HepG2 (cell line): ENCODE data around the gene PFDN5. TPM values are rescaled to one million over a fixed set of nuclear protein-coding genes. Genes with fewer than 3 reads are reported as not detected.

Experiments
- CEBPB ChIP-seq: IDR thresholded peaks from 2 replicates; pipeline ENCODE4 v1.6.1; 2011; ENCODE audit warnings: low read depth, low read length, improper control_type of control experiment, borderline replicate concordance
- DMAP1 ChIP-seq: IDR thresholded peaks from 2 replicates; pipeline ENCODE4 v1.6.1; 2016
- GABPA ChIP-seq, 2 experiments: IDR thresholded peaks; 2 replicates each; pipeline ENCODE4 v1.6.1; 2011 to 2016; ENCODE audit warnings: low read depth in 2 of 2, low read length in 1 of 2, missing biosample characterization in 1 of 2, missing genetic modification characterization in 1 of 2
- GABPB1 ChIP-seq: IDR thresholded peaks from 2 replicates; pipeline ENCODE4 v1.6.1; 2016; ENCODE audit warnings: mild to moderate bottlenecking, missing genetic modification reagents, moderate library complexity, missing compliant biosample characterization
- KDM6A ChIP-seq: IDR thresholded peaks from 2 replicates; pipeline ENCODE4 v1.6.1; 2016; ENCODE audit warnings: low read depth
- RORA ChIP-seq: sonication (generic); formaldehyde crosslinking; IDR thresholded peaks from 2 replicates; pipeline ENCODE4 v1.5.0; 2020; ENCODE audit warnings: mild to moderate bottlenecking, missing genetic modification reagents, moderate library complexity
- SRF ChIP-seq: IDR thresholded peaks from 2 replicates; pipeline ENCODE4 v1.6.1; 2011; ENCODE audit warnings: mild to moderate bottlenecking, low read depth, low read length, moderate library complexity
- ZC3H13 ChIP-seq: sonication (generic); formaldehyde crosslinking; IDR thresholded peaks from 2 replicates; pipeline ENCODE4 v1.8.1; 2023; ENCODE audit warnings: mild to moderate bottlenecking, missing genetic modification reagents, moderate library complexity
- ZNF354B ChIP-seq: sonication (generic); formaldehyde crosslinking; IDR thresholded peaks from 2 replicates; pipeline ENCODE4 v1.8.0; 2022; ENCODE audit warnings: mild to moderate bottlenecking, missing genetic modification reagents
- ZNF577 ChIP-seq: sonication (generic); formaldehyde crosslinking; IDR thresholded peaks from 2 replicates; pipeline ENCODE4 v1.4.0; 2020; ENCODE audit warnings: mild to moderate bottlenecking, low read depth, missing genetic modification reagents, borderline replicate concordance
- ZNF607 ChIP-seq: sonication (generic); formaldehyde crosslinking; IDR thresholded peaks from 2 replicates; pipeline ENCODE4 v1.5.1; 2020; ENCODE audit warnings: missing genetic modification reagents, mild to moderate bottlenecking, borderline replicate concordance
- polyA plus RNA-seq, 8 experiments: library from polyadenylated mRNA; depleted of rRNA in 3 of 8; stranded (reverse) in 7 of 8; unstranded in 1 of 8; fragments of >200 nt; fragmentation: Illumina TruSeq in 4 of 8; extraction: Trizol in 4 of 8; gene quantifications; 2 replicates each; pipeline versions ENCODE4 v1.2.1 to v1.2.3, GENCODE V29; 2011 to 2016; ENCODE audit warnings: low read depth in 4 of 8, missing spikeins in 1 of 8, mixed read lengths in 1 of 8; ENCODE audit not compliant: insufficient read depth in 1 of 8
- total RNA-seq, 5 experiments: library from RNA; depleted of rRNA; stranded (reverse); fragments of >200 nt; fragmentation: Illumina TruSeq; extraction: Trizol; gene quantifications; 2 replicates each; pipeline ENCODE4 v1.2.3, GENCODE V29; 2016; ENCODE audit warnings: low read depth in 1 of 5
- TF ChIP-seq, protein P1 (sequence below): sonication (generic); formaldehyde crosslinking; IDR thresholded peaks from 2 replicates; pipeline ENCODE4 v1.5.0; 2020; ENCODE audit warnings: missing genetic modification reagents, mild to moderate bottlenecking, borderline replicate concordance
- TF ChIP-seq, protein P2 (sequence below): sonication (generic); formaldehyde crosslinking; IDR thresholded peaks from 2 replicates; pipeline ENCODE4 v1.5.0; 2020; ENCODE audit warnings: missing genetic modification reagents, mild to moderate bottlenecking, borderline replicate concordance
- TF ChIP-seq, protein P3 (sequence below): sonication (generic); formaldehyde crosslinking; IDR thresholded peaks from 2 replicates; pipeline ENCODE4 v1.4.0; 2020; ENCODE audit warnings: missing genetic modification reagents
- TF ChIP-seq, protein P4 (sequence below): sonication (generic); formaldehyde crosslinking; IDR thresholded peaks from 2 replicates; pipeline ENCODE4 v1.4.0; 2020; ENCODE audit warnings: mild to moderate bottlenecking, missing genetic modification reagents
- TF ChIP-seq, protein P5 (sequence below): sonication (generic); formaldehyde crosslinking; IDR thresholded peaks from 2 replicates; pipeline ENCODE4 v1.5.1; 2020; ENCODE audit warnings: mild to moderate bottlenecking, missing genetic modification reagents, moderate library complexity
- TF ChIP-seq, protein P6 (sequence below): sonication (generic); formaldehyde crosslinking; IDR thresholded peaks from 2 replicates; pipeline ENCODE4 v1.5.0; 2020; ENCODE audit warnings: missing genetic modification reagents, mild to moderate bottlenecking, borderline replicate concordance
- TF ChIP-seq, protein P7 (sequence below): sonication (generic); formaldehyde crosslinking; conservative IDR thresholded peaks from 2 replicates; pipeline ENCODE4 v1.4.0; 2020; ENCODE audit warnings: missing genetic modification reagents

Gene PFDN5
- total and polyA plus RNA-seq, 2 of the 13 experiments (the other 11 are each of a cell fraction or from before 2014, with no cell fraction given), result 449 to 462 TPM

DNA sequence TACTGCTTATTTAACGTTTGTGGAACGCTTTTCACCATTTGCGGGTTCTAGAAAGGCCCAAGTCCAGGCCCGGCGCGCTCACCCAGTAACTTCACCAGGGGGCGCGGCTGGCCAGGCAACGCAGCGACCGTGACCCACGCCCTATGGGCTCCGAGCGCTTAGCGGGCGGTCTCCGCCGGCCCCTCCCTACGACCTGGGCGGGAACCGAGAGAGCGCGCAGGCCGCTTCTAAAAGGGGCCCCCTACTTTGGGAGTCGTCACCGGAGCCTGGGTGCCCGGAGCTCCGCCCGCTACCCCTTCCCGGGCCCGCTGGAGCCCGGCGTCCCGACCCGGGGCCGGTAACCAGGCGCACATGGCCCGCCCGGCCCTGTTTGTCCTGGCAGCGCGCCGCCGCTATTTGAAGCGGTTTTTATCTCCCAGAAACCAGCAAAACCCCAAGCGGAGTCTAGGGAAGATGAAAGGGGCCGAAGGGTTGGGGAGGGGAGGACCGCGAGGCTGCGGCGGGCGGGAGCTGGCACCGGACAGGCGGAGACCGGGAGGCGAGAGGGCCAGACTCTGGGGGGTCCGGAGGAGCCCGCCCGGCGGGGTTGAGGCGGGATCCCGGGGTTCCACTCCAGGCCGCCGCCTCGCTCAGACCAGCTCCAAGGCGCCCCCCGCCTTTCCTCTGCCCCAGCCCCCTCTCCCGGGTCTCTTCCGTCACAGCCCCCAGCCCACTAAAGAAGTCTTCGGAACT, 29.6 kb downstream of the PFDN5 start (continued):
- no peak for TF ChIP-seq CEBPB
- TF ChIP-seq, protein P1, sequence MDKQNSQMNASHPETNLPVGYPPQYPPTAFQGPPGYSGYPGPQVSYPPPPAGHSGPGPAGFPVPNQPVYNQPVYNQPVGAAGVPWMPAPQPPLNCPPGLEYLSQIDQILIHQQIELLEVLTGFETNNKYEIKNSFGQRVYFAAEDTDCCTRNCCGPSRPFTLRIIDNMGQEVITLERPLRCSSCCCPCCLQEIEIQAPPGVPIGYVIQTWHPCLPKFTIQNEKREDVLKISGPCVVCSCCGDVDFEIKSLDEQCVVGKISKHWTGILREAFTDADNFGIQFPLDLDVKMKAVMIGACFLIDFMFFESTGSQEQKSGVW, result no peak
- TF ChIP-seq, protein P2, sequence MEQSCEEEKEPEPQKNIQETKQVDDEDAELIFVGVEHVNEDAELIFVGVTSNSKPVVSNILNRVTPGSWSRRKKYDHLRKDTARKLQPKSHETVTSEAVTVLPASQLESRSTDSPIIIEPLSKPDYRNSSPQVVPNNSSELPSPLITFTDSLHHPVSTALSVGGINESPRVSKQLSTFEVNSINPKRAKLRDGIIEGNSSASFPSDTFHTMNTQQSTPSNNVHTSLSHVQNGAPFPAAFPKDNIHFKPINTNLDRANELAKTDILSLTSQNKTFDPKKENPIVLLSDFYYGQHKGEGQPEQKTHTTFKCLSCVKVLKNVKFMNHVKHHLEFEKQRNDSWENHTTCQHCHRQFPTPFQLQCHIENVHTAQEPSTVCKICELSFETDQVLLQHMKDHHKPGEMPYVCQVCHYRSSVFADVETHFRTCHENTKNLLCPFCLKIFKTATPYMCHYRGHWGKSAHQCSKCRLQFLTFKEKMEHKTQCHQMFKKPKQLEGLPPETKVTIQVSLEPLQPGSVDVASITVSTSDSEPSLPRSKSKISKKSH, result peak; percentile 69; the same call in 1 of the 2 replicates
- TF ChIP-seq ZNF577 (CRISPR knock-in tag), result no peak
- TF ChIP-seq, protein P3, sequence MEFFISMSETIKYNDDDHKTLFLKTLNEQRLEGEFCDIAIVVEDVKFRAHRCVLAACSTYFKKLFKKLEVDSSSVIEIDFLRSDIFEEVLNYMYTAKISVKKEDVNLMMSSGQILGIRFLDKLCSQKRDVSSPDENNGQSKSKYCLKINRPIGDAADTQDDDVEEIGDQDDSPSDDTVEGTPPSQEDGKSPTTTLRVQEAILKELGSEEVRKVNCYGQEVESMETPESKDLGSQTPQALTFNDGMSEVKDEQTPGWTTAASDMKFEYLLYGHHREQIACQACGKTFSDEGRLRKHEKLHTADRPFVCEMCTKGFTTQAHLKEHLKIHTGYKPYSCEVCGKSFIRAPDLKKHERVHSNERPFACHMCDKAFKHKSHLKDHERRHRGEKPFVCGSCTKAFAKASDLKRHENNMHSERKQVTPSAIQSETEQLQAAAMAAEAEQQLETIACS, result peak; percentile 66
- TF ChIP-seq, protein P4, sequence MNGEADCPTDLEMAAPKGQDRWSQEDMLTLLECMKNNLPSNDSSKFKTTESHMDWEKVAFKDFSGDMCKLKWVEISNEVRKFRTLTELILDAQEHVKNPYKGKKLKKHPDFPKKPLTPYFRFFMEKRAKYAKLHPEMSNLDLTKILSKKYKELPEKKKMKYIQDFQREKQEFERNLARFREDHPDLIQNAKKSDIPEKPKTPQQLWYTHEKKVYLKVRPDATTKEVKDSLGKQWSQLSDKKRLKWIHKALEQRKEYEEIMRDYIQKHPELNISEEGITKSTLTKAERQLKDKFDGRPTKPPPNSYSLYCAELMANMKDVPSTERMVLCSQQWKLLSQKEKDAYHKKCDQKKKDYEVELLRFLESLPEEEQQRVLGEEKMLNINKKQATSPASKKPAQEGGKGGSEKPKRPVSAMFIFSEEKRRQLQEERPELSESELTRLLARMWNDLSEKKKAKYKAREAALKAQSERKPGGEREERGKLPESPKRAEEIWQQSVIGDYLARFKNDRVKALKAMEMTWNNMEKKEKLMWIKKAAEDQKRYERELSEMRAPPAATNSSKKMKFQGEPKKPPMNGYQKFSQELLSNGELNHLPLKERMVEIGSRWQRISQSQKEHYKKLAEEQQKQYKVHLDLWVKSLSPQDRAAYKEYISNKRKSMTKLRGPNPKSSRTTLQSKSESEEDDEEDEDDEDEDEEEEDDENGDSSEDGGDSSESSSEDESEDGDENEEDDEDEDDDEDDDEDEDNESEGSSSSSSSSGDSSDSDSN (CRISPR knock-in tag), result peak; percentile 91
- peak; percentile 76; the same call in 1 of the 2 replicates for TF ChIP-seq ZNF607
- TF ChIP-seq RORA (CRISPR knock-in tag), result no peak
- no peak for TF ChIP-seq GABPA (IDR thresholded peaks at IDR 0.05; ENCODE audit: low read depth, low read length)
- peak; percentile 55; the same call in 1 of the 2 replicates for TF ChIP-seq GABPA (CRISPR knock-in tag; IDR thresholded peaks at IDR 0.05; ENCODE audit: low read depth)
- TF ChIP-seq, protein P5, sequence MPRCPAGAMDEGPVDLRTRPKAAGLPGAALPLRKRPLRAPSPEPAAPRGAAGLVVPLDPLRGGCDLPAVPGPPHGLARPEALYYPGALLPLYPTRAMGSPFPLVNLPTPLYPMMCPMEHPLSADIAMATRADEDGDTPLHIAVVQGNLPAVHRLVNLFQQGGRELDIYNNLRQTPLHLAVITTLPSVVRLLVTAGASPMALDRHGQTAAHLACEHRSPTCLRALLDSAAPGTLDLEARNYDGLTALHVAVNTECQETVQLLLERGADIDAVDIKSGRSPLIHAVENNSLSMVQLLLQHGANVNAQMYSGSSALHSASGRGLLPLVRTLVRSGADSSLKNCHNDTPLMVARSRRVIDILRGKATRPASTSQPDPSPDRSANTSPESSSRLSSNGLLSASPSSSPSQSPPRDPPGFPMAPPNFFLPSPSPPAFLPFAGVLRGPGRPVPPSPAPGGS, result peak; percentile 67; the same call in 1 of the 2 replicates
- TF ChIP-seq, protein P6, sequence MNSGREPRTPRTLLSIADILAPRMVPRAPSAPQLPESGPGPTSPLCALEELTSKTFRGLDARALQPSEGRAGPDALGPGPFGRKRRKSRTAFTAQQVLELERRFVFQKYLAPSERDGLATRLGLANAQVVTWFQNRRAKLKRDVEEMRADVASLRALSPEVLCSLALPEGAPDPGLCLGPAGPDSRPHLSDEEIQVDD, result no peak
- TF ChIP-seq SRF, result no peak
- TF ChIP-seq GABPB1 (CRISPR knock-in tag), result peak; percentile 80; the same call in 1 of the 2 replicates
- TF ChIP-seq DMAP1, result peak; percentile 88
- no peak; the same call in 1 of the 2 replicates for TF ChIP-seq KDM6A (CRISPR knock-in tag)
- TF ChIP-seq, protein P7, sequence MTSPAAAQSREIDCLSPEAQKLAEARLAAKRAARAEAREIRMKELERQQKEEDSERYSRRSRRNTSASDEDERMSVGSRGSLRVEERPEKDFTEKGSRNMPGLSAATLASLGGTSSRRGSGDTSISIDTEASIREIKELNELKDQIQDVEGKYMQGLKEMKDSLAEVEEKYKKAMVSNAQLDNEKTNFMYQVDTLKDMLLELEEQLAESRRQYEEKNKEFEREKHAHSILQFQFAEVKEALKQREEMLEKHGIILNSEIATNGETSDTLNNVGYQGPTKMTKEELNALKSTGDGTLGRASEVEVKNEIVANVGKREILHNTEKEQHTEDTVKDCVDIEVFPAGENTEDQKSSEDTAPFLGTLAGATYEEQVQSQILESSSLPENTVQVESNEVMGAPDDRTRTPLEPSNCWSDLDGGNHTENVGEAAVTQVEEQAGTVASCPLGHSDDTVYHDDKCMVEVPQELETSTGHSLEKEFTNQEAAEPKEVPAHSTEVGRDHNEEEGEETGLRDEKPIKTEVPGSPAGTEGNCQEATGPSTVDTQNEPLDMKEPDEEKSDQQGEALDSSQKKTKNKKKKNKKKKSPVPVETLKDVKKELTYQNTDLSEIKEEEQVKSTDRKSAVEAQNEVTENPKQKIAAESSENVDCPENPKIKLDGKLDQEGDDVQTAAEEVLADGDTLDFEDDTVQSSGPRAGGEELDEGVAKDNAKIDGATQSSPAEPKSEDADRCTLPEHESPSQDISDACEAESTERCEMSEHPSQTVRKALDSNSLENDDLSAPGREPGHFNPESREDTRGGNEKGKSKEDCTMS (CRISPR knock-in tag), result no peak
- TF ChIP-seq ZNF354B (CRISPR knock-in tag), result no peak
- no peak for TF ChIP-seq ZC3H13 (CRISPR knock-in tag)
